Dedifferentiated amniotic fluid mesenchymal stem cell (primary cell): Measurements from ENCODE around the gene UBE2D1.
"Not testable (repeated sequence)": the region's sequence is repeated elsewhere in the genome, so short reads cannot be mapped to it uniquely, and the experiment has no call there.

Experiments
- DNase-seq: peaks from one replicate; pipeline ENCODE4 v3.0.0-alpha.2; 2016; ENCODE audit errors: extremely low spot score

Gene UBE2D1

GRCh38 chr10:58384095-58384494, 49.3 kb downstream of the UBE2D1 start:
- DNase-seq: no peak

- DNase-seq: no peak
These were observed 49.8 kb downstream of the UBE2D1 start for GRCh38 chr10:58384544-58384998.

- peak; percentile 89 for DNase-seq
These were observed 50.4 kb downstream of the UBE2D1 start, which contains the start of gene TFAM for GRCh38 chr10:58384999-58385783. Gene TFAM (plus strand): TSS chr10:58385410. CDS start chr10:58385548, 138 bp downstream.

- no peak for DNase-seq
These were observed 50.9 kb downstream of the UBE2D1 start for GRCh38 chr10:58385784-58386112.

- no peak for DNase-seq
These were observed 54.2 kb downstream of the UBE2D1 start for GRCh38 chr10:58389024-58389423.

GRCh38 chr10:58393317-58393716, 58.5 kb downstream of the UBE2D1 start:
- no peak for DNase-seq

- no peak for DNase-seq
These were observed 59.7 kb downstream of the UBE2D1 start for GRCh38 chr10:58394471-58394870.

GRCh38 chr10:58396057-58396456, 61.3 kb downstream of the UBE2D1 start:
- DNase-seq: no peak

- DNase-seq: no peak
These were observed 63.0 kb downstream of the UBE2D1 start for GRCh38 chr10:58397830-58398229.

GRCh38 chr10:58399410-58399809, 64.6 kb downstream of the UBE2D1 start:
- no peak for DNase-seq

- DNase-seq: no peak
These were observed 65.8 kb downstream of the UBE2D1 start for GRCh38 chr10:58400609-58401008.

GRCh38 chr10:58404001-58404400, 69.2 kb downstream of the UBE2D1 start:
- no peak for DNase-seq

GRCh38 chr10:58409956-58410610, 75.3 kb downstream of the UBE2D1 start:
- DNase-seq: no peak

- no peak for DNase-seq
These were observed 77.7 kb downstream of the UBE2D1 start for GRCh38 chr10:58412502-58412961.

GRCh38 chr10:58414270-58415041, 79.7 kb downstream of the UBE2D1 start:
- DNase-seq: peak; percentile 84

- no peak for DNase-seq
These were observed 81.0 kb downstream of the UBE2D1 start for GRCh38 chr10:58415757-58416156.

- not testable (repeated sequence) for DNase-seq
These were observed 83.1 kb downstream of the UBE2D1 start for GRCh38 chr10:58417902-58418301.
